ENCODE data around the gene PPP1R11.

The PPP1R11 gene

DNA sequence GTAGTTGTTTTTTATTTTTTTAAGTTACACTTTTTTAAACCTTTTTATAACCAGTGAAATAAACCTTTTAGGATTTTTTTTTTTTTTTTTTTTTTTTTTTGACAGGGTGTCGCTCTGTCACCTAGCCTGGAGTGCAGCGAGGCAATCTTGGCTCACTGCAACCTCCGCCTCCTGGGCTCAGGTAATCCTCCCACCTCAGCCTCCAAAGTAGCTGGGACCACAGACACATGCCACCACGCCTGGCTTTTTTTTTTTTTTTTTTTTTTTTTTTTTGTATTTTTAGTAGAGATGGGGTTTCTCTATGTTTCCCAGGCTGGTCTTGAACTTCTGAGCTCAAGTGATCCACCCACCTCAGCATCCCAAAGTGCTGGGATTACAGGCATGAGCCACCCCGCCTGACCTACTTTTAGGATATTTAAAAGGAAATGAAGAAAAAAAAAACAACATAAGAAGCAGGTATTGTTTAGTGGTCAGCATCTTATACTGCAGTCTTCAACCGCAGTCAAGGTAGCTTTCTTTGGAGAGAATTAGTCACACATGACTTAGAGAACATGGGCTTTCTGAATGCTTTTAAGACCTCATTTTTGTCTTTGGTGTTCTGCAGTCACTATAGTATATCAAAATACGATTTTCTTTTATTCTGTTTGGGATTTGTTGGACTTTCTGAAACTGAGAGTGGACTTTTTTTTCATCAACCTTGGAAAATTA lies 4.4 kb upstream of the PPP1R11 start:
- DNase-seq: no peak

DNA sequence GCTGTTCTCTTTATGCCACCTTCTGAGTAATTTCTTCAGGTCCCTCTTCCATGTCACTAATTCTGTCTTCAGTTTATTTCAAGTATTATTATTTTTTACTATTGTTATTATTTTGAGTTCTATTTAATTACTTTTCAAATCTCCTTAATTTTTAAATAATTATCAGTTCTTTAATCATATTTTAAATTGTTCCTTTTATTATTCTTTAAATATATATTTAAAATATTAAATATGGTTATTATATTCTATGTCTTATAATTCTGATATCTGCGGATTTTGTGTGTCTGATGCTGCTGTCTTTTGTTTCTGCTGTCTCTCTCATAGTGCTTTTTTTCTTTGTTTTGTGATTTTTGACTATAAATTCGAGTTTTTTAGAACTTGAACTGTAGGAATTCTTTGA lies 3.7 kb upstream of the PPP1R11 start:
- no peak for DNase-seq

DNA sequence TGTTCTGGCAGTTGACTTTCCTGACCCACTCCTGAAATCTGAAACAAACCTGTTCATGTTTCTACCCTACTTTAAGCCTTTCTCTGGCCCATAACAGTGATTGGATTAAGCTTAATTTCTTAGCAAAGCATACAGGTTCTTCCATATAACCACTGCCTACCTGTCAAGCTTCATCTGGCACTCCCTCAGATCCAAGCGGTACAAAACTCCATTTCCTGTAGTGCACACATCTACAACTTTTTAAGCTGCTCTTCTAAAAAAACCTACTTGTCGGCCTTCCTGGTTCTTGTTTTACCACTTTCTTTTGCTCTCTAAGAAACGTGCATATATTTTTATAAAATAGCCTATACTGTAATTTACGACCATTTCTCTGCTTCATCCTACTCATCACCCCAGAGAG lies 916 bp upstream of the PPP1R11 start:
- DNase-seq: no peak

DNA sequence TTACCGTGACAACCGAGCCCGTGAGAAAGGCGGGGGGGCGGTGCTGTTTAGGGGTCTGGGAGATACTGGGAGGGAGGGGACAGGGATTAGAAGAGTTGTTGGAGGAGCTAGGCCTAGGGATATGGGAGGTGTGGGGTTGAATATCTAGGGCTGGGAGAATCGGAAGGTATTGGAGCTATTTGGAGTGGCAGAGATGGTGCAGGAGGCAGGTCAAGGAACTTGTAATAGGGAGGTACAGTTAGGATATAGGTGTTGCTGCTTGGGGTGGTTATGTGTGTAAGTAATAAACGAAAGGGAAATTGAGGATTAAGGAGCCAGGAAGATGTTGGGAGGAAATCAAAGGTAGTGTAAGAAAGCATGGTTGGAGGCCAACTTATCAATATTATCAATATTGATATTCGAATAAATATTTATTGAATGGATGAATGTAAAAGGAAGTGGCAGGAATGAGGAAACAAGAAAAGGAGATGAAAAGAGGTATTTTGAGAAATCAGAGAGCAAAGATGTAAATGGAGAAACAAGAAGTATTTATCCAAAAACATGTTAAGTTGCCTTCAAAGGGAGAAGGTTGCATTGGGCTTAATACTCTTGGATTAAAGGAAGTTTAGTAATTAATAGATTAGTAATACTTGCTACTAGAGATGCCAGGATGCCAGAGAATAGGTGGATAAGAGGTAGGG lies 602 bp downstream of the PPP1R11 start:
- no peak for DNase-seq

DNA sequence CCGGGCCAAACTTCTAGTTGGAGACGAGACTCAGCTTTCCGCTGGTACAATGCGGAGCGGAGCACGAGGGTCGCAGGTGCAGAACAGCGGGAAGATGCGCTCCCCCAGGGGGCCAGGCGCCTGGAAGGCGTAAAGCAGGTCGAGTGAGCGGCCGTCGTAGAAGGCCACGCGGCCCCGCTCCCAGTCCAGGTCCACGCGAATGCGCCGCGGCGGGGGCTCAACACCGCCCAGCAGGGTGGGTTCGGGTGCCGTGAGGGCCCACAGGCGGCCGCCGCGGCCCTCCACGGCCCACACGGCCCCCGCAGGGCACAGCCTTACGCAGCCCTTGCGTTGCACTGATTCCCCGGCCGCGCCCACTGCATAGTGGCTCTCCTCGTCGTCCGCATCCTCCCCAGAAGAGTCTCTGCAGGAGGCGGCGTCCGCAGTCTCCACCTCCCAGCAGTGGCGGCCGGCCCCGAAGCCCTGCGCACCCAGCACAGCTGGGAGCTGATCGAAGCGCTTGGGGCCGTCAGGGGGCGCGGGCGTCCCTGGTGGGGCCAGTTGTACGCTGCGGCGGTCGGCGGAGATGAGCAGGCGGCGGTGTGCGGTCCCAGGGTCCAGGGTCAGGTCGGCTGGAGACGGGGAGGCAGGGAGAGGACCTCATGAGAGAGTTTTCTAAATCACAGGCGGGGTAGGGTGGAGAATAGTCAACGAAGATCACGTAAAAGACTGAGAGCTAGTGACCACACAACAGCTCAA lies 4.3 kb downstream of the PPP1R11 start:
- DNase-seq: no peak

DNA sequence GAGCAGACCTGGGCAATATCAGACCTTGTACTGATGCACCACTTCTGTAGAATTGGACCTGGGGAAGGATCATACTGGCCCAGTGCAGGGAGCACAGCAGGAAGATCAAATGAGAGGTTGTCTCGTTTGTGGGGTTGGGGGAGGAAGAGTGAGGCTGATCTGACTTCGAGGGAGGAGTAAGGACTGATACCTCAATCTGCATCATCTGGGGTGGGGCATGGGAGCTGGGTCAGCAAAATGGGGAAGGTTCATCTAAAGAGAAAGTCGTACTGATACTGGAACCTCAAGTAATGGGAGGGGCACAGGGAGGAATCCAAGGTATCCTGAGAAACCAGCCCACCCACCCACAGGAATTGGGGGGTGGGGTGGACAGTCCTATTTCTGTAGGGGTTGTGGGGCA lies 4.9 kb downstream of the PPP1R11 start:
- DNase-seq: no peak

DNA sequence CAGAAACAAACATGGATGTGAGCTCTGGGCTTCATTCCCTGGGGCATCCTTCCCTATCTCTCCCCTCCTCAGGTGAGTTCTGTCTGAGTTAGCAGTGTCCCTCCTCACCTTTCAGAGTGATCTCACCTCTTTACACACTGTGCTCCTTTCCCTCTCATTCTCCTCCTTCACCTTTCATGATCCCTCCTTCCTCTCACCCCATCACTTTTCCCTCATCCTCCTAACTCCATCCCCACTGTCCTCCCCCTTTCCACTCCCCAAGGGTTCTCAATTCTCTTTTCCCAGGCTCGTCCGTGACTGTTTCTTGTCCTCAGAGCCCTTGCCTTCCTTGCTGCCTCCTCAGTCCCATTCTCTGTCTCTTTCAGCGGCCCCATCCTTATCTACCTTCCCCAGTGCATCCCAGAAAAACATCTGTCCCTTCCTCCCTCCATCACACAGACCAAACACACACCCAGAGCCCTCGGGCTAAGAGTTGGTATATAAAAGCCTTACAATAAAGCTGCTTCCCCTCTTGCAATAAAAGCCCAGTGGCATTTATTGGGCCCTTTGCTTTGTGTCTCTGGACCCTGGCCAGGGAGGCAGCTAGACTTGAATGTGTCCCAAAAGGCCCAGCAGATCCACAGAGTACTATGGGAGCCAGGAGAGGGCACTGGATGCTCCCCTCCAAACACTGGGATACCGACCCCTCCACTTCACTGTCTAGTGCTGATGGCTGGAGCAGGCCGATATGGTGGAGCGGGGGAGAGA lies 6.7 kb downstream of the PPP1R11 start:
- no peak for DNase-seq

DNA sequence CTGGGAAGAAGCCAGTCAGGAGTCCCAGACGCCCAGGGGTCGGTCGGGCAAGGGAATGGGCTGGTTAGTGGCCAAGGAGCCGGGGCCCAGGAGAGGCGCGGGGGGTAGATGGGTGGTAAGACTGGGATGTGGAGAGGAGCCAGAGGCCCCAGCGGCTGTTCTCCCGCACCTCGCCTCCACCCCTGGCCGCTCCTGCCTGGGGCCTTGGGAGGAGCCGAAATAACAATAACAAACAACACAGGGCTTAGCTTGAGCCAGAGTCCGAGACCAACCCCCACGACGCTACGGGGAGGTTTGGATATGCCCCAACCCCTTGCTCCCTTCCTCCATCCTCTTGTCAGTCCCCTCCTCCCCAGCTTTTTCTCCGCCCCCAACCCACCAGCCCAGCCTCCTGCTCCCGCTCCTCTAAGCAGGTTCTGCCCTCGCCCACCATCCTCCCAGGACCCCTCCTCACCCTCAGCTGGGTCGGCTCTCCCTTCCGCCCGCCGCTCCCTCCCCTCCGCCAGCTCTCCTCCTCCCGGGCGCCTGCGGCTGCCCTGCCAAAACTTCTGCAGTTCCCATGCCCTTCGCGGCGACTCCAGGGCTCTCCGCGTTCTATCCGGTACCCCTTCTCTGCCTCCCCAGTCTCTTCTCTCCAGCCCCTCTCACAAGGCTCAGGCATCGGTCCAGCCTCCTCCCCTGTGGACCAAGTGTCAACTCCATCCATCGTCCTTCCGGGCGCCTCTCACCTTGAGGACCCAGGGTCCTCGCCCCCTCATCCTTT lies 7.5 kb downstream of the PPP1R11 start:
- no peak for DNase-seq

DNA sequence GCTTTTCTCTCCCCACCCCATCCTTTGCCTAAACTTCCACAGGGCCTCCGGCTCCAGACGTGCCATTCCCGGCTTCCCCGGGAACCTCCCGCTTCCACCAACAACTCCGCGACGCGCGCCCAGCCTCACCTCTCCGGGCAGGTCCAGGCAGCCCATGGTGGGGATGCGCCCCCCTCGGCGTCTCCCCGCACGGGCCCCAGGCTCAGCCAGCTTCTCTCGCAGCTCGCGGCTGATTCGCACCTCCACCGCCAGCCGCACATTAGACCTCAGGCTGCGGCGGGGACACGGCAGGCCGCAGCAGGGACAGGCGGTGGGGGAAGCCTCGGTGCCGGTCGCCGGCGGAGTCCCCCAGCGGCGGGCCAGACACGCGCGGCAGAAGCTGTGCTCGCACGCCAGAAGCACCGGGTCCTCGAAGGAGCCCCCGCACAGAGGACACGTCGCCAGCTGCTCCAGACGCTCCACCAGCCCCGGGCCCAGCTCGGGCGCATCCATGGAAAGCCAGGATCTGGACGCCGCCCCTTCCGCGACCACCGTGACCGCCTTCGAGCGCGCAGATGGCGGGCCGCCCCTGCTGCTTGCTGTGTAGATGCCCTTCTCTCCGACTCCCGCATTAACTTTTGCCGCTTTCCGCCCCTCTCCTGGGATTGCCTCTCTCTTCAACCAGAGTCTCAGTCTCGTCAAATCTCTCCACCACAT lies 8.2 kb downstream of the PPP1R11 start, which contains the start of gene RNF39:
Gene RNF39, minus strand, starts transcription at position 676 of the 696 bp plus-strand sequence. Its CDS starts 184 bp downstream, at position 492.
- no peak for DNase-seq

DNA sequence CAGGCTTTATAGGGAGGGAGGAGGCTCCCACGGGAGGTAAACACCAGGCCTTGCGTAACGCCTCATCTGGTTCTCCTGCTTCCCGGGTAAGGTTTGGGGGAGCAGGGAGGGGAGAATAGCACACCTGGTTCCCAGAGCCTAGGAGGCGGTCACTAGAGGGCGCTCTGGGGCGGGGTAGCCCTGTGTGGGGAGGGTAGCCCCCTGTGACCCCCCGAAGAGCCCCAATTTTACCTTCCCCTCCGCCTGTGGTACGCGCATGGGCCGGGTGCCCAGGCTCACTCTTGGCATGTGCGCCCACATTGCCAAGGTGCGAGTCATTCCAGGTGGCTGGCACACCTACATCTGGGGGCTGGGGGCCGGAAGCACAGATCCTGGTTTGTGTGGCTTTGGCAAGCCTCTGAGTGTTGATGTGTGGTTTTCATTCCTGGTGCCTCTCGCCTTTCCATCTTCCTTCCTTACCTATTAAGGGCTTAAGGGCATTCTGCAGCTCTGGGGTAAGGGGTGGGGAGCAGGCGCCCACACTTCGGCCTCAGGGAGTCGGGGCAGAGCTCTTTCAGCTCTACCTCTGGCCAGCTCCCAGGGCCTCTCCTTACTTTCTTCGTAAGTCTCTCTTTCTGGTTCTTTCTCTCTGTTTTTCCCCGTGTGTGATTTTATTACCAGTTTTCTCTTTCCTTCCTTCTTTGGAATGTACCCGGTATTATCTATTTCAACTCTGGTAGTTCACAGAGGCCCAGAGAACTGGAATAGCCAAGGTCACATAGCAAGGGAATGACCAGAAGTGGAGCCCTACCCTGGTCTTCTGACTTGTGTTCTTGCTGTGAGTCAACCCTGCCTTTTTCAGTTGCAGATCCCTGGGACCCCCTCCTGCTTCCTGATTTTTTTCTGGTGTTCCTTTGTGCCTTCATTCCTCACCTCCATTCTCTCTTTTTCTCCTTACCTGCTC lies 9.1 kb downstream of the PPP1R11 start:
- DNase-seq: no peak

DNA sequence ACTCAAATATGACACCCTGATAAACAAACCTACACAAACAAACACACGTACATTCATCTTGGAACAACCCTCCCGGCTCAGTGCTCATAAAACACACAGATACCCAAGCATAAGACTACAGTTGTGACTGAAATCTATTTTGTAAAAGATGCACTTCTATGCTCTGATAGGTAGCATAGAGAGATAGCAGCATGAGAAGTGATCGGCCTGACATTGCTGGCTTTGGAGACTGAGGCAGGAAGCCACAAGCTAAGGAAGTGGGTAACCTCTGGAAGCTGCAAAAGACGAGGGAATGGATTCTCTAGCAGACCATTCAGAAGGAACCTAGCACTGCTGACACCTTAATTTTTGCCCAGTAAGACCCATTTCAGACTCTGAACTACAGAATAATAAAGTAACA lies 10.2 kb downstream of the PPP1R11 start:
- DNase-seq: no peak

DNA sequence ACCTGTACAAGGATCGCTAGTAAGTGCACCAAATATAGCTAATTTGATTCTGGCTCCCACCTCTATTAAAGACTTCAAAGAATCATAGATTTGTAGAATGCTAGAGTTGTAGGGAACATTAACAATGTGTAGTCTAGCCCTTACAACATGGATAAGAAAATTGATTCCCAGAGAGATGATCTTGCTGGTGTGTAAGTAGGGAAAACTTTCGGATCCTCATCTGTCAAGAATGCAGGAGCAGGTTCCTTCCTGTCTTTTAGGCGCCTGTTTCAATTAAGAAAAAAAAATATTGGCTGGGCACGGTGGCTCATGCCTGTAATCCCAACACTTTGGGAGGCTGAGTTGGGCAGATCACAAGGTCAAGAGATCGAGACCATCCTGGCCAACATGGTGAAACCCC lies 20.9 kb downstream of the PPP1R11 start:
- DNase-seq: no peak

DNA sequence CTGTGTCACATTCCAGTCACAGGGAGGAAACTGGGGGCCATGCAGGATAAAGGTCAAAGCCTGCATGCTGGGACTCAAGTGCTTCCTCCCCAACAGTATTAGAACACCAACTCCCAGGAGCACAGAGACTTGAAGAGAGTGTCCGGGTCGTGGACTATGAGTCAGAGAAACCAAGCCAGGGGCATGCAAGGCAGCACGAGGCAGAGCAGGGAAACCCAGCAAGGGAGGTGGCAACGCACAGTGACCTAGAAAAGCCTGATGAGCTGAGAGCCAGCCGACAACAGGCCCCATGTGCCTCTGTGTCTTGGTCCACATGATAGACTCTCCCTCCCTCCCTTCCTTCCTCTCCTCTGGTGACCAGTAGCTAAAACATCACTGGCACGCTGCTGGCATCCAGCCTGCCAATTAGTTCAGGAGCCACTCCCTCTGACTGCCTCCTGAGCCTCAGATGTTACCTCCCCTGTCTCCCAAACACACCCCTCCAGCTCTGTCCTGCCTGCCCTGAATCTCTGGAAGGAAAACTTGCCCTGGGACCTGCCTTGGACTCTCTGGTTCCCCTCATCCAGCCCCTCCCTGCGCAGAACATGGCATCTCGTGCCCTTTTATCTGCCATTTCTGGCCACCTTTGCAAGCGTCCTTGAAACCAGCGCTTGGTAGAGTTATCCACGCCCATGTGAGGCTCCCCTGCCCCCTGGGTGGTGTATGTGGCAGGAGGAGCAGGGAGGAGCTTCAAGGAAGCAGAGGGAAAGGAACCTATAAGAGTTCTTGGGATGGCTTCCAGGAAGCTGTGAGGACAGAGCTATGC lies 24.8 kb downstream of the PPP1R11 start:
- DNase-seq: no peak

DNA sequence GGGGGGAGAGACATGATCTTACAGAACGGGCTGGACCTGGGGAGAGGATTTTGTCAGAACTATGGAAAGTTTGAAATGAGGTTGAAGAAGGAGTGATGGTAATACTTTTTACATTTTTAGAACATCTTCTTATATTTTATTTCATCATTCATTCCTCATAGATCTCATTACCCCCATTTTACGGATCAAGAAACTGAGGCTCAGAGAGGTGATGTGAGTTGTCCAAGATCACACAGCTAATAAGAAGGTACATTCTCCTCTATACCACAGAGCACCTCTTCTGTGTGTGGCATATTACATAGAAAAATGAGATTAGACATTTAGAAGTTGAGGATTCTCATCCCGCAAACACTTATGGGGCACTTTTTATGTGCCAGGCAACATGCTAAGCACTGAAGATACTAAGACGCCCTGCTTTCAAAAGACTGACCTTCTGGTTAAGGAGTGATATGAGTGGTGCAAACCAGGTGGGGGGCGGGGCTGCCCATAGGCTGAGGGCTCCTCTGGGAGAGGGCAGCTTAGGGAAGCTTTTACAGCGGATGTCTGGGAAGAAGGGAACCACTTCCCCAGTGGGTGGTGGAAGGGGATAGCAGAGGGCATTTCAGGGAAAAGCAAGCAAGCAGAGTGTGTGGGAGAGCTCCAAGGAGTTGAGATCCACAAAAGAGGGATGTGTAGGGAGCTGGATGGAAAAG lies 26.0 kb downstream of the PPP1R11 start:
- no peak for DNase-seq

DNA sequence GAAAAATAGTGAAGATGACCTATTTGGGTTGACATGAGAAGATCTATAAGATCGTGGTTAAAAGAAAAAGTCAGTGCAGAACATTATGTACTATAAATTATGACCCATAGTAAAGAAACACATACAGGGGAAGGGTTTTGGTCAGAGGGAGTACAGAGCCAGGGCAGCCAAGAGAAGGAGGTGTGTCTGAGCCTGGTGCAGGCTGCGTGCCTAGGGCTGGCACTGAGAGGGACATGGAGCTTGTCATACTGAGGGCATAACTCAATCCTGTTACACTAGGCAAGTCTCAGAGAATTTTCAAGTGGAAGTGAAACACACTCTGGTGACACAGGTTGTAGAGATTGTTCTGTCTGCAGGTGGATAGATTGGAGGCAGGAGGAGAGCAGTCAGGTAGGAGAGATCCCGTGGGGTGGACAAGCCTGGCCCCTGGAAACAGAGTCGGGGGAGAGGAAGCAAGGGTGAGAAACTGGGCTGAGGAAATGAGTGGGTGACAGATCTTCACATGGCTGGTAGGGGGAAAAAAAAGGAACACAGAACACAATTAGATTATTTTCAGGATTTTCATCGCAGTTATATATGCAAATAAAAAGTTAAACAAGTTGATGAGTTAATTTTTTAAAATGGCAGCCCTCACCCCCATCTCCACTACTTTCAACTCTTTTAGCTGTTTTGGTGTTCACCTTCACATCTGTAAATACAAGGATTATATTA lies 27.1 kb downstream of the PPP1R11 start:
- DNase-seq: no peak

DNA sequence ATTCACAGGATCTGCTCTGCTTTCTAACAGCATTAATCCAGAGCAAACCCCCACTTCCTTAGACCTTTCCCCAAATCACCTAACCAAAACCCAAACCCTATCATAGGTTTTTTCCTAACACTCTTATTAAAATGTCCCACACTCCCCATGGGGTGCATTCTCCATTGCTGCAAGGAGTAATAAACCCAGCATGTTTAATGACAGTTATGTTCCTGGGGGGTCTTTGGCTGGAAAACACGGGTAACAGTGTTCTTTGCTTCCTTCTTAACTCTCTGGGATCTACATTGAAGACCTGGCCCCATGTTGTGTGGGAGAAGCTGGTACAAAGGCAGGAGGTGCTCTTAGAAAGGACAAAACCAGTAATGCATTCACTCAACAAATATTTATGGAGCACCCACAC lies 29.8 kb downstream of the PPP1R11 start:
- no peak for DNase-seq

DNA sequence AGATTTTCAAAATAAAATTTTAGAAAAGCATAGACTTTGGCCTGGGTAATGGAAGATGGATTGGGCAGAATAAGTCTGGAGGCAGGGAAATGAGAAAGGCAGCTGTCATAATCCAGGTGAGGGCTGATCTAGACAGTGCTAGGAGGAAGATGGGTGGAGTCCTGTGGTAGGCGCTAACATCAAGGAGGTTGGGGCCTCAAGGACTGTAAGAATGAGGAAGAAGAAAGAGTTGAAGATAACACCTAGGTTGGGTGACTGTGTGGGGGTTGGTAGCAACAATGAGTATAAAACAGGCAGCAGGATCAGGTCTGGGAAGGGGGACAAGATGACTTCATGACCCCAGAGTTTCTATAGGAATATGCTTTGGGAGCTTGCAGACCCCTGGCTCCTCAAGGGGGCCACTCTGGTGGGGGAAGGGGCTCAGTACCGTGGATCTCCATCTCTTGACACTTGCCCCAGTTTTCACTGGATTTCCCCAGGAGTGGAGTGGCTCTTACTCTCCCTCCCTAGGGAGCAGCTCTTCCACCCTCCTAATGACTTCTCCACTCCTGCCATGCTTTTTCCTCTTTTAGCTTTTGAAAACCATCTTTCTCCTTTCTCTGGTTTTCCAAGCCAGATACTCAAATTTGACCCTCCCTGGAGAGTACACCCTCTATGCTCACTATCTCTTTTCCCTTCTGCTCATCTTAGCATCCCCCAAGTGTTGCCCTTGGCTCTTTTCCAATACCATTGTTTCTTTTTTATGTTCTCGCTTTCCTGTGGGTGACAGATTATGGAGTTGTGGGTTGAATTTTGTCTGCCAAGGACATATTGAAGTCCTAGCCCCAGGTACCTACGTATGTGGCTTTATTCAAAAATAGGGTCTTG lies 31.1 kb downstream of the PPP1R11 start:
- DNase-seq: no peak

Data from midbrain (tissue), 1 donor.